CD4-positive, alpha-beta T cell treated with Interleukin-1 beta for 1 hour (primary cell): ENCODE results near the gene RPS21.

ENCODE experiments used
- DNase-seq, 2 donors: peaks; one replicate each; pipeline ENCODE4 v3.0.0-alpha.2; 2020 to 2022

Gene RPS21

DNA sequence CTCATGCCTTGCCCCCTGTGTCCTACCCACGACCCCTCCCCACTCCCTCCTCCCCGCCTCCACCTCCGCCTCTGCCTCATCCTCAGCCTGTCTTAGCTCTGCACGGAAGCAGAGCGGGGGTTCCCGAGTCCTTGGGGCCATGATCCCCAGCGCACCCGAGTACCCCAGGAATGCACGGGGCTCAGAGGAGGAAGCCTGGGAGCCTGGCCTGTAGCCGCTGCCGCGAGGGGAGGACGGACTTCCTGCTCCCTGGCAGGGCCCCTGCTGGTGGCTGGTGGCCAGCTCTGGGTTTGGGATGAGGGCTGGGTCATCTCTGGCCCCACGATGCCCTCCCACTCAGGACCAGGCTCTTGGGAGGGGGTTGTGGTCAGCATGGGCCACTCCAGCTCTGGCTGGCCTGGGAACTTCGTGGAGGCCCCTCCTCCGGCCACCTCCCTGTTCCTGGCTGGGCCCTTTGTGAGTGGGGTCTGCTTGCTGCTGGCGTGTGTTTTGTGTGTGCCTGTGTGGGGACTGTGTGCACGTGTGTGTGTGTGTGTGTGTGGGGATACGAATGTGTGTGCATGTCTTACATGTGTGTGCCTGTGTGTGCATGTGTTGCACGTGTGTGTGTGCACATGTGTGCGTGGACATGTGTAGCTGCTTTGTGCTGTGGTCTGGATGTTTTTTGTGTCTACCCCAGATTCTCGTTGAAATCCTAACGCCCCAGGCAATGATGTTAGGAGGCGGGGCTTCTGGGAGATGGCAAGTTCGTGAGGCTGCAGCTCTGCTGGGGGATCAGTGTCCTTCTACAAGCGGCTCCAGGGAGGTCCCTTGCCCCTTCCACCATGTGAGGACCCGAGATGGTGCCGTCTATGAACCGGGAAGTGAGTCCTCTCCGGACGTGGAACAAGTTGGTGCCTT is 41.7 kb downstream of the RPS21 start:
- DNase-seq, result no peak

DNA sequence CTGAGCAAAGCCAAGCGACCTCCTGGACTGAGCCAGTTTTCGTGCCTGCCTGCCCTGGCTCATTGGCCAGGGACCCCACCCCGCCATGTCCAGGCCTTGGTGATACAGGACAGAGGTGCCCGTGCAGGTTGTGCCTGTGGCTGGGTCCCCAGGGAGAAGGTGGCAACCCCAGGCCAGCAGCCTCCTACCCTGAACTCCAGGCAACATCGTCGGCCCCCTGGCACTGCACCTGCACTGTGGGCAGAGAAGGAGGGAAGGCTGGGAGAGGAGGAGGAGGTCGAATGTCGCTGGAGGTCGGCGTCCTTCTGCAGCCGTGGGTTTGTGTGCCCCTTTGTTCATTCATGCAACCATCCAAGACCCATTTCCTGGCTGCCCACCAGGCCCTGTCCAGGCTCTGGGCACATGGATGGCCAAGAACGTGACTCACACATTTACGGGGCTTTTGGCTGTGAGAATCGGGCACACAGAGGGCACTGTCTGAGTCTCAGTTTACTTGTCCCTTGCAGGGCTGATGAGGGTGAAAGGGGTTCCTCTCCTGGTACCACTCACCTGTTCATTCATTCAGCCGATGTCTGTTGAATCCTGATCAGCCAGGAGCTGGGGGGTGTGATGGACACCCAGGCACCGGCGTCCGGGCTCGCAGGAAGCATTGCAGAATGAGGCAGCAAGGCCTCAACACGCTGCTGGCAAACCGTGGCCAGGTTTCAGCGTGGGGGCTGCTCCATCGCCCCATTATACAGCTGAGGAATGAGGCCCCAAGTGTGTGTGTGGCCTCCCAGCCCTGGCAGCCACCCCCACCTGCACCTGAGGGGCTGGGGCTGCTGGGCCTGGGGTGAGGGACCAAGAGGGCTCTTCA is 42.8 kb downstream of the RPS21 start:
- no peak for DNase-seq

- no peak for DNase-seq
Measured at GRCh38 chr20:62430311-62430853, 43.5 kb downstream of the RPS21 start.

GRCh38 chr20:62430866-62431447 is 44.1 kb downstream of the RPS21 start:
- DNase-seq, result no peak

GRCh38 chr20:62433658-62434497 is 47.0 kb downstream of the RPS21 start:
- no peak for DNase-seq

DNA sequence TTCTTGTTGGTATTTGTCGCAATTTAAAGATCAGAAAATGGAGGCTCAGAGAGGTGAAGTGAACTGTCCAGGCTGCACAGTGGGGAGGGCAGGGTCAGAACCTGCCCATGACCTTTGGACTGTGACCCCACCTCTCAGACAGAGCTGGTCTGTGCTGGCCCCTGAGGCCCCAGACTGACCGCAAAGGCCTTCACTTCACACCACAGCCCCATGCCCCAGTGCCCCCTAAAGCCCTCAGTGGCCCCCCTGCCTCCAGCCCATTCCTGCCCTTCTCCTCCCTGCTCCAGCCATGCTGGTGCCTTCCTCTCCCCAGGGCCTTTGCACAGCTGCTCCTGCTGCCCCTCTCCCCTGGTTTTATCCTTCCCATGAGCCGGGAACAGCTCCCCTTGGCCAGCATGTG is 49.8 kb downstream of the RPS21 start:
- no peak for DNase-seq

DNA sequence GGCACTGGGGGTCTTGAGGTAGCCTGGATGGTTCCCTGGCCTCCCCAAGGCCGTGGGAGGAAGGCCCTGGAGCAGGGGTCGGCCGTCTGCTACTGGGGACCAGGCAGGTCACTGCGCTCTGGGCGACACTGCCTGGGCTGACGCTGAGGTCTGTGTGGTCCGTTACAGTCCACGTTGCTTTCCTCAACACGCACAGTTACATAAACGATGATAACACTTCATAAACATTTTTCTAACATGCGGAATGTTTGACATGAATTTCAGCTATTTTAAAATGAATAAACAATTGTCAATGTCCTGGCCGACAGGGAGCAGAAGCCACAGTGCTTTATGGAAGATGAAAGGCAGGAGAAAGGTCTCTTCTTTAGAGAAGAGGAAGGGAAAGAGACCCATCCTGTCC is 50.6 kb downstream of the RPS21 start:
- no peak for DNase-seq

- no peak for DNase-seq
Measured at GRCh38 chr20:62437927-62438326, 51.0 kb downstream of the RPS21 start.
